Endothelial cell (in vitro differentiated cells): ENCODE results near the gene TFF3. TPM values are rescaled to one million over a fixed set of nuclear protein-coding genes. Genes with fewer than 3 reads are reported as not detected.

ENCODE experiments used
- DNase-seq: peaks from one replicate; pipeline ENCODE4 v3.0.0; 2021; ENCODE audit warnings: low spot score
- H3K27ac Mint-ChIP-seq: one replicate; pipeline ENCODE4 v1.8.0; 2021; ENCODE audit warnings: mixed read lengths, inconsistent platforms; ENCODE audit not compliant: unreplicated experiment
- H3K27me3 Mint-ChIP-seq: one replicate; pipeline ENCODE4 v1.8.0; 2021; ENCODE audit warnings: mild to moderate bottlenecking, moderate library complexity, mixed read lengths, inconsistent platforms; ENCODE audit not compliant: unreplicated experiment
- H3K36me3 Mint-ChIP-seq: one replicate; pipeline ENCODE4 v1.8.0; 2021; ENCODE audit warnings: mild to moderate bottlenecking, low read depth, mixed read lengths, inconsistent platforms; ENCODE audit not compliant: unreplicated experiment
- H3K4me1 Mint-ChIP-seq: one replicate; pipeline ENCODE4 v1.8.0; 2021; ENCODE audit warnings: mild to moderate bottlenecking, mixed read lengths, inconsistent platforms; ENCODE audit not compliant: unreplicated experiment
- H3K4me3 Mint-ChIP-seq: one replicate; pipeline ENCODE4 v1.8.0; 2021; ENCODE audit warnings: mild to moderate bottlenecking, mixed read lengths, inconsistent platforms; ENCODE audit not compliant: unreplicated experiment
- H3K9me3 Mint-ChIP-seq: one replicate; pipeline ENCODE4 v1.8.0; 2021; ENCODE audit warnings: mixed read lengths, inconsistent platforms; ENCODE audit not compliant: unreplicated experiment
- total RNA-seq: library from RNA; stranded (reverse); fragmentation: NEBNext Ultra II Directional; extraction: Animal tissue kit (Norgen Biotek cat#: 25700); gene quantifications from one replicate; pipeline ENCODE4 v1.2.1, GENCODE V29; 2021; ENCODE audit not compliant: unreplicated experiment
- TF ChIP-seq, protein P1 (sequence below): fragments of 200-600 bp; sonication (generic); IDR thresholded peaks from one replicate; pipeline ENCODE4 v1.5.0; 2021; ENCODE audit warnings: antibody characterized with exemption; ENCODE audit not compliant: unreplicated experiment

TFF3 gene
- total RNA-seq, 1 donor from 2014 or later, result not detected

DNA sequence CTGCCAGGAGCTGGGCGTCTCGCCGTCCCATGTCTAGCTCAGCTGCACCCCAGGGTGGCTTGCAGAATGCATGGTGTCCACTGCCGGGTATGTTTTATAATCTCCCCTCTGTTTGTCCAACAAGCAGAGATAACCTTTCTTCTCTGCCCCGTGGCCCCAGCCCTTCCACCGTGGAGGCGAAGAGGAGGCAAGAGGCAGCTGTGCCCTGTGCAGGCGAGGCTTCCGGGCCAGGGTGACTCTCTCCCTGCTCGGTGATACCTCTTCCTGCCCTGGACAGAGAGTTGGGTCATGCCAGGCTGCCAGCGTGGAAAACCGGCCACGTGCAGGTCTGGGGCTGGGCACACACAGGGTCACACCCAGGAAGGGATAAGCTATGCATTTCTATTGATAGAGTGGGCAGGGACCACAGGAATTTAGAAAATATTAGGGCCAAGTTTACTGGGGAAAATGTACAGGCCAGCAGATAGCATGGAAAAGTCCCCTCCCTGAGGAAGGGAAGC lies 35.8 kb upstream of the TFF3 start, which contains the start of gene TFF2:
TSS of gene TFF2 (minus strand) at position 68 of the 500 bp plus-strand sequence. CDS start at position 31, 37 bp downstream.
- Mint-ChIP-seq H3K27ac (no peak within 1 kb of the TSS), H3K27me3 (peaks cover 4% of the 10 kb centered on the region), H3K36me3 (no peaks in the 10 kb centered on the region), H3K4me1 (peaks cover 6% of the 10 kb centered on the region), H3K4me3 (no peak within 1 kb of the TSS), H3K9me3 (no peaks in the 10 kb centered on the region)
- TF ChIP-seq, protein P1, sequence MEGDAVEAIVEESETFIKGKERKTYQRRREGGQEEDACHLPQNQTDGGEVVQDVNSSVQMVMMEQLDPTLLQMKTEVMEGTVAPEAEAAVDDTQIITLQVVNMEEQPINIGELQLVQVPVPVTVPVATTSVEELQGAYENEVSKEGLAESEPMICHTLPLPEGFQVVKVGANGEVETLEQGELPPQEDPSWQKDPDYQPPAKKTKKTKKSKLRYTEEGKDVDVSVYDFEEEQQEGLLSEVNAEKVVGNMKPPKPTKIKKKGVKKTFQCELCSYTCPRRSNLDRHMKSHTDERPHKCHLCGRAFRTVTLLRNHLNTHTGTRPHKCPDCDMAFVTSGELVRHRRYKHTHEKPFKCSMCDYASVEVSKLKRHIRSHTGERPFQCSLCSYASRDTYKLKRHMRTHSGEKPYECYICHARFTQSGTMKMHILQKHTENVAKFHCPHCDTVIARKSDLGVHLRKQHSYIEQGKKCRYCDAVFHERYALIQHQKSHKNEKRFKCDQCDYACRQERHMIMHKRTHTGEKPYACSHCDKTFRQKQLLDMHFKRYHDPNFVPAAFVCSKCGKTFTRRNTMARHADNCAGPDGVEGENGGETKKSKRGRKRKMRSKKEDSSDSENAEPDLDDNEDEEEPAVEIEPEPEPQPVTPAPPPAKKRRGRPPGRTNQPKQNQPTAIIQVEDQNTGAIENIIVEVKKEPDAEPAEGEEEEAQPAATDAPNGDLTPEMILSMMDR, result no peak
- no peak for DNase-seq

DNA sequence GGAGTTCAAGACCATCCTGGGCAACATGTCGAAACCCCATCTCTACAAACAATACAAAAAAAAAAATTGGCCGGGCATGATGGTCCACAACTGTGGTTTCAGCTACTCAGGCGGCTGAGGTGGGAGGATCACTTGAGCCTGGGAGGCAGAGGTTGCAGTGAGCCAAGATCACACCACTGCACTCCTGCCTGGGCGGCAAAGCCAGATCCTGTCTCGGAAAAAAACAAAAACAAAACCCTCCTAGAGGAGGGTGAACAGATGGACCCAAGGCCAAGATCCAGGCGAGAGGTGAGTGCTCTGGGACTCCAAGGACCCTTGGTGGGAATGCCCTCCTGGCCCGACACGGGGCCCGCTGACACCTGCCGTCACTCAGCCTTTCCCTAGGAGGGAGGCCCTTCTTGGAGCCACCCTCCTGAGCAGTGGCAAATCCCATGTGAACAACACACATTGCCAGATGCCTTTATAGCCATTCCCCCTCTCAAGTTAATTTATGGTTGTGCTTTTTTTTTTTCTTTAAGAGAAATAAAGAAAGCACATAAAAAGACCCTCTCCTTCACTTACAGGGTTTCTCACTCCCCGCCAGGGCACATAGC lies 35.2 kb upstream of the TFF3 start:
- TF ChIP-seq, protein P1, result no peak
- Mint-ChIP-seq H3K9me3 (no peaks in the 10 kb centered on the region), H3K4me1 (peaks cover 6% of the 10 kb centered on the region), H3K27ac (no peak overlapping the region), H3K36me3 (no peaks in the 10 kb centered on the region), H3K4me3 (no peak overlapping the region), H3K27me3 (peaks cover 4% of the 10 kb centered on the region)
- DNase-seq, result no peak

DNA sequence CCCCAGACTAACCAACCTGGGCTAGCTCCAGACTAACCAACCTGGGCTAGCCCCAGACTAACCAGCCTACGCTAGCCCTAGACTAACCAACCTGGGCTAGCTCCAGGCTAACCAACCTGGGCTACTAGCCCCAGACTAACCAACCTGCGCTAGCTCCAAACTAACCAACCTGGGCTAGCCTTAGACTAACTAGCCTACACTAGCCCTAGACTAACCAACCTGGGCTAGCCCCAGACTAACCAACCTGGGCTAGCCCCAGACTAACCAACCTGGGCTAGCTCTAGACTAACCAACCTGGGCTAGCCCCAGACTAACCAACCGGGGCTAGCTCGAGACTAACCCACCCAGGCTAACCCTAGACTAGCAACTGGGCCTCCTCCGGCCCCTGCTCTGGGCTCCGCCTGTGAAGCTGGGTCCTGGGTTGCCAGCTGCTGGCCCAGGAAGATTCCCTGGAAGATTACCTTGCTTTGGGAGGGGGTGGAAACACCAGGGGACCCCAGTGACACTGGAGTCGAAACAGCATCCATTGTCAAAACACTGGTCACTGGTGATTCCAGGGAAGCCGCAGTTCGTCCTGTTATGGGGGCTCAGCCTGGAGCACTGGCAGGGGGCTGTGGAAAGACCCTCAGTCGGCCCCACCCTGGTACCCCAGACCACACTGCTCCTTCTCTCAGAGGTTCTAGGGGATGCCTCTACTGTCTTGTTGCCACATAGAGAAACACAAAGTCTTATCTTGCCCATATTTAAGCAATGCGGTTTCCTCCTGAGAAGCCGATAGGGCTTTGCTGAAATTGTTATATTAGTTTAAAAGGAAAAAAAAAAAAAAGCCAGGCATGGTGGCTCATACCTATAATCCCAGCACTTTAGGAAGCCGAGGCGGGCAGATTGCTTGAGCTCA lies 34.5 kb upstream of the TFF3 start:
- no peaks in the 10 kb centered on the region for H3K9me3 Mint-ChIP-seq
- H3K4me1 Mint-ChIP-seq, result peaks cover 6% of the 10 kb centered on the region
- peaks cover 4% of the 10 kb centered on the region for H3K27me3 Mint-ChIP-seq
- H3K4me3 Mint-ChIP-seq, result no peak overlapping the region
- no peaks in the 10 kb centered on the region for H3K36me3 Mint-ChIP-seq
- TF ChIP-seq, protein P1, result no peak
- no peak overlapping the region for H3K27ac Mint-ChIP-seq
- no peak for DNase-seq

DNA sequence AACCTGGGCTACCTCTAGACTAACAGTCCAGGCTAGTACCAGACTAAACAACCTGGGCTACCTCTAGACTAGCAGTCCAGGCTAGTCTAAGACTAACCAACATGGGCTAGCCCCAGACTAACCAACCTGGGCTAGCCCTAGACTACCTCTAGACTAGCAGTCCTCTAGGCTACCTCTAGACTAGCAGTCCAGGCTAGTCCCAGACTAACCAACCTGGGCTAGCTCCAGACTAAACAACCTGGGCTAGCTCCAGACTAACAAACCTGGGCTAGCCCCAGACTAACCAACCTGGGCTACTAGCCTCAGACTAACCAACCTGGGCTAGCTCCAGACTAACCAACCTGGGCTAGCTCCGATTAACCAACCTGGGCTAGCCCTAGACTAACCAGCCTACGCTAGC lies 33.6 kb upstream of the TFF3 start:
- no peaks in the 10 kb centered on the region for H3K36me3 Mint-ChIP-seq
- H3K27ac Mint-ChIP-seq, result no peak overlapping the region
- TF ChIP-seq, protein P1, result no peak
- H3K27me3 Mint-ChIP-seq, result peaks cover 4% of the 10 kb centered on the region
- DNase-seq, result no peak
- no peak overlapping the region for H3K4me3 Mint-ChIP-seq
- peaks cover 6% of the 10 kb centered on the region for H3K4me1 Mint-ChIP-seq
- H3K9me3 Mint-ChIP-seq, result no peaks in the 10 kb centered on the region
